K562 (cell line): ENCODE measurements around the gene MARK3. TPM values are rescaled to one million over a fixed set of nuclear protein-coding genes. Genes with fewer than 3 reads are reported as not detected.

ENCODE experiments used
- ARID1B ChIP-seq: fragments of 450-650 bp; IDR thresholded peaks from 2 replicates; pipeline ENCODE4 v1.6.1; 2016; ENCODE audit warnings: antibody characterized with exemption, mild to moderate bottlenecking, inconsistent platforms
- BHLHE40 ChIP-seq: IDR thresholded peaks from 2 replicates; pipeline ENCODE4 v1.6.1; 2011; ENCODE audit warnings: low read length, improper control_type of control experiment
- DACH1 ChIP-seq: fragments of 450-650 bp; IDR thresholded peaks from 2 replicates; pipeline ENCODE4 v1.6.1; 2018; ENCODE audit not compliant: partially characterized antibody
- FUS ChIP-seq: fragments of 200-400 bp; formaldehyde crosslinking; optimal IDR thresholded peaks from 2 replicates; pipeline ENCODE3; 2017; ENCODE audit warnings: low read depth, low read length
- KLF10 ChIP-seq: fragments of 250-450 bp; sonication (Bioruptor Pico); IDR thresholded peaks from 2 replicates; pipeline ENCODE4 v1.6.1; 2021; ENCODE audit warnings: matching md5 sums
- L3MBTL2 ChIP-seq: fragments of 450-650 bp; IDR thresholded peaks from 2 replicates; pipeline ENCODE4 v1.6.1; 2016; ENCODE audit warnings: mild to moderate bottlenecking, moderate library complexity
- MAZ ChIP-seq, 2 experiments: fragments of 450-650 bp in 1 of 2; sonication (generic) in 1 of 2; formaldehyde crosslinking; IDR thresholded peaks in 1 of 2; conservative IDR thresholded peaks in 1 of 2; 2 replicates each; pipeline versions ENCODE4 v1.4.0 to v1.5.0; 2020; ENCODE audit warnings: mild to moderate bottlenecking in 1 of 2, missing genetic modification reagents in 1 of 2
- NR2C2 ChIP-seq, 2 experiments: fragments of 200-800 bp in 1 of 2; sonication (Bioruptor generic) in 1 of 2; sonication (generic) in 1 of 2; formaldehyde crosslinking in 1 of 2; IDR thresholded peaks; 2 replicates each; pipeline versions ENCODE4 v1.6.1 to v1.8.0; 2016 to 2022; ENCODE audit warnings: mild to moderate bottlenecking in 1 of 2, missing compliant biosample characterization in 1 of 2, missing genetic modification characterization in 1 of 2, missing genetic modification reagents in 1 of 2
- PHB2 ChIP-seq: fragments of 450-650 bp; IDR thresholded peaks from 2 replicates; pipeline ENCODE4 v1.6.1; 2017; ENCODE audit warnings: low read depth
- RBFOX2 ChIP-seq: fragments of 200-400 bp; formaldehyde crosslinking; IDR thresholded peaks from 2 replicates; pipeline ENCODE4 v1.6.1; 2017; ENCODE audit warnings: low read depth, mild to moderate bottlenecking, low read length, moderate library complexity
- SMAD4 ChIP-seq: fragments of 250-450 bp; sonication (Bioruptor Pico); conservative IDR thresholded peaks from 2 replicates; pipeline ENCODE4 v1.8.0; 2021; ENCODE audit warnings: inconsistent platforms, mild to moderate bottlenecking, moderate library complexity
- SMARCC2 ChIP-seq: fragments of 450-650 bp; IDR thresholded peaks from 2 replicates; pipeline ENCODE4 v1.6.1; 2017; ENCODE audit warnings: antibody characterized with exemption, moderate library complexity, mild to moderate bottlenecking, low read depth
- SRF ChIP-seq, 2 experiments: fragments of 250-450, 450-650 bp in 1 of 2; sonication (Bioruptor Pico) in 1 of 2; sonication (generic) in 1 of 2; formaldehyde crosslinking; IDR thresholded peaks; 2 replicates each; pipeline versions ENCODE4 v1.5.0 to v1.5.1; 2020 to 2022; ENCODE audit warnings: mild to moderate bottlenecking in 1 of 2, missing genetic modification reagents in 1 of 2
- TEAD4 ChIP-seq, 2 experiments: sonication (generic) in 1 of 2; formaldehyde crosslinking in 1 of 2; IDR thresholded peaks; 2 replicates each; pipeline versions ENCODE4 v1.6.1 to v1.8.0; 2012 to 2022; ENCODE audit warnings: borderline replicate concordance in 1 of 2, inconsistent platforms in 1 of 2, low read length in 1 of 2, mild to moderate bottlenecking in 1 of 2, missing genetic modification reagents in 1 of 2
- ZFX ChIP-seq: sonication (generic); formaldehyde crosslinking; IDR thresholded peaks from 2 replicates; pipeline ENCODE4 v1.8.0; 2022; ENCODE audit warnings: mild to moderate bottlenecking, missing genetic modification reagents, moderate library complexity
- ZNF217 ChIP-seq: sonication (generic); formaldehyde crosslinking; IDR thresholded peaks from 2 replicates; pipeline ENCODE4 v1.8.0; 2022; ENCODE audit warnings: mild to moderate bottlenecking, missing genetic modification reagents
- ZNF444 ChIP-seq: fragments of 250-450 bp; sonication (Bioruptor Pico); IDR thresholded peaks from 2 replicates; pipeline ENCODE4 v1.4.0; 2020; ENCODE audit warnings: mild to moderate bottlenecking, moderate library complexity
- polyA plus RNA-seq, 8 experiments: library from polyadenylated mRNA; depleted of rRNA in 4 of 8; stranded (reverse) in 5 of 8; unstranded in 3 of 8; fragments of >200 nt; fragmentation: Nextera tagmentation in 2 of 8; fragmentation: Illumina TruSeq in 1 of 8; extraction: Ambion mirVana in 2 of 8; extraction: Trizol in 1 of 8; gene quantifications; 2 replicates each; pipeline versions ENCODE4 v1.2.1 to v1.2.3, GENCODE V29; 2011 to 2014; ENCODE audit warnings: inconsistent platforms in 1 of 8, missing spikeins in 1 of 8
- total RNA-seq, 7 experiments: library from RNA; depleted of rRNA in 6 of 7; stranded (reverse); fragments of >200 nt in 6 of 7; fragmentation: Illumina TruSeq in 2 of 7; extraction: Trizol in 2 of 7; gene quantifications; 2 replicates each; pipeline versions ENCODE4 v1.2.1 to v1.2.3, GENCODE V29; 2011 to 2021; ENCODE audit warnings: low replicate concordance in 1 of 7
- TF ChIP-seq, protein P1 (sequence below): fragments of 250-450 bp; sonication (Bioruptor Pico); IDR thresholded peaks from 2 replicates; pipeline ENCODE4 v1.4.0; 2020; ENCODE audit warnings: mild to moderate bottlenecking, moderate library complexity
- TF ChIP-seq, protein P2 (sequence below): fragments of 450-650 bp; formaldehyde crosslinking; conservative IDR thresholded peaks from 2 replicates; pipeline ENCODE4 v1.4.0; 2022; ENCODE audit warnings: mild to moderate bottlenecking, missing genetic modification characterization

Gene MARK3
- total and polyA plus RNA-seq, 9 of the 15 experiments (the other 6 are each of a cell fraction or from before 2014, with no cell fraction given): 10.1 to 68.7 (median 56.3) TPM

- no peak for TF ChIP-seq ZNF444
- TF ChIP-seq SMAD4 (CRISPR knock-in tag): peak; percentile 57; the same call in 1 of the 2 replicates
- peak; percentile 95 for TF ChIP-seq TEAD4 (IDR thresholded peaks at IDR 0.05; ENCODE audit: low read length)
- TF ChIP-seq TEAD4 (CRISPR knock-in tag; IDR thresholded peaks at IDR 0.05; ENCODE audit: borderline replicate concordance): no peak
- peak; percentile 61 for TF ChIP-seq ZFX (CRISPR knock-in tag)
- TF ChIP-seq BHLHE40: peak; percentile 29
- TF ChIP-seq, protein P1, sequence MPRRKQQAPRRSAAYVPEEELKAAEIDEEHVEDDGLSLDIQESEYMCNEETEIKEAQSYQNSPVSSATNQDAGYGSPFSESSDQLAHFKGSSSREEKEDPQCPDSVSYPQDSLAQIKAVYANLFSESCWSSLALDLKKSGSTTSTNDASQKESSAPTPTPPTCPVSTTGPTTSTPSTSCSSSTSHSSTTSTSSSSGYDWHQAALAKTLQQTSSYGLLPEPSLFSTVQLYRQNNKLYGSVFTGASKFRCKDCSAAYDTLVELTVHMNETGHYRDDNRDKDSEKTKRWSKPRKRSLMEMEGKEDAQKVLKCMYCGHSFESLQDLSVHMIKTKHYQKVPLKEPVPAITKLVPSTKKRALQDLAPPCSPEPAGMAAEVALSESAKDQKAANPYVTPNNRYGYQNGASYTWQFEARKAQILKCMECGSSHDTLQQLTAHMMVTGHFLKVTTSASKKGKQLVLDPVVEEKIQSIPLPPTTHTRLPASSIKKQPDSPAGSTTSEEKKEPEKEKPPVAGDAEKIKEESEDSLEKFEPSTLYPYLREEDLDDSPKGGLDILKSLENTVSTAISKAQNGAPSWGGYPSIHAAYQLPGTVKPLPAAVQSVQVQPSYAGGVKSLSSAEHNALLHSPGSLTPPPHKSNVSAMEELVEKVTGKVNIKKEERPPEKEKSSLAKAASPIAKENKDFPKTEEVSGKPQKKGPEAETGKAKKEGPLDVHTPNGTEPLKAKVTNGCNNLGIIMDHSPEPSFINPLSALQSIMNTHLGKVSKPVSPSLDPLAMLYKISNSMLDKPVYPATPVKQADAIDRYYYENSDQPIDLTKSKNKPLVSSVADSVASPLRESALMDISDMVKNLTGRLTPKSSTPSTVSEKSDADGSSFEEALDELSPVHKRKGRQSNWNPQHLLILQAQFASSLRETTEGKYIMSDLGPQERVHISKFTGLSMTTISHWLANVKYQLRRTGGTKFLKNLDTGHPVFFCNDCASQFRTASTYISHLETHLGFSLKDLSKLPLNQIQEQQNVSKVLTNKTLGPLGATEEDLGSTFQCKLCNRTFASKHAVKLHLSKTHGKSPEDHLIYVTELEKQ (CRISPR knock-in tag): no peak
- TF ChIP-seq RBFOX2: 0 out of 2 replicates have a peak, but pooled peaks have one; percentile 14
- no peak for TF ChIP-seq NR2C2 (CRISPR knock-in tag; IDR thresholded peaks at IDR 0.05)
- TF ChIP-seq NR2C2 (tag; IDR thresholded peaks at IDR 0.05): peak; percentile 48
- no peak for TF ChIP-seq ZNF217 (CRISPR knock-in tag)
- TF ChIP-seq ARID1B: peak; percentile 97
- TF ChIP-seq FUS: no peak
- TF ChIP-seq SMARCC2: peak; percentile 86
- TF ChIP-seq, protein P2, sequence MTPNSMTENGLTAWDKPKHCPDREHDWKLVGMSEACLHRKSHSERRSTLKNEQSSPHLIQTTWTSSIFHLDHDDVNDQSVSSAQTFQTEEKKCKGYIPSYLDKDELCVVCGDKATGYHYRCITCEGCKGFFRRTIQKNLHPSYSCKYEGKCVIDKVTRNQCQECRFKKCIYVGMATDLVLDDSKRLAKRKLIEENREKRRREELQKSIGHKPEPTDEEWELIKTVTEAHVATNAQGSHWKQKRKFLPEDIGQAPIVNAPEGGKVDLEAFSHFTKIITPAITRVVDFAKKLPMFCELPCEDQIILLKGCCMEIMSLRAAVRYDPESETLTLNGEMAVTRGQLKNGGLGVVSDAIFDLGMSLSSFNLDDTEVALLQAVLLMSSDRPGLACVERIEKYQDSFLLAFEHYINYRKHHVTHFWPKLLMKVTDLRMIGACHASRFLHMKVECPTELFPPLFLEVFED (CRISPR knock-in tag): no peak
- peak; percentile 70 for TF ChIP-seq DACH1
- peak in 1 of 2 experiments; percentile 88; a peak in 2 of 4 replicates for TF ChIP-seq SRF (CRISPR knock-in tag; IDR thresholded peaks at IDR 0.05)
- no peak for TF ChIP-seq KLF10 (CRISPR knock-in tag)
- TF ChIP-seq L3MBTL2: 0 out of 2 replicates have a peak, but pooled peaks have one; percentile 32
- TF ChIP-seq MAZ (CRISPR knock-in tag; conservative IDR thresholded peaks at IDR 0.05 in 1 of 2, IDR thresholded peaks at IDR 0.05 in 1 of 2): peak; percentile 37 to 65; a peak in 3 of 4 replicates
- TF ChIP-seq PHB2: peak; percentile 70; the same call in 1 of the 2 replicates
These were observed 7.0 kb upstream of the MARK3 start (continued) for GRCh38 chr14:103378038-103378854.
